ENCODE measurements around the gene KEAP1. TPM values are rescaled to one million over a fixed set of nuclear protein-coding genes. Genes with fewer than 3 reads are reported as not detected.

Gene KEAP1
- total and polyA plus RNA-seq, 2 of the 13 experiments (the other 11 are each of a cell fraction or from before 2014, with no cell fraction given) = 56.7 to 72.9 TPM

GRCh38 chr19:10544242-10544752 lies 41.1 kb upstream of the KEAP1 start (continued):
- 0 out of 2 replicates have a peak, but pooled peaks have one; percentile 28 for TF ChIP-seq CSRNP1 (CRISPR knock-in tag; IDR thresholded peaks at IDR 0.05)
- TF ChIP-seq BORCS8-MEF2B (CRISPR knock-in tag; IDR thresholded peaks at IDR 0.05) = 0 out of 2 replicates have a peak, but pooled peaks have one; percentile 54
- TF ChIP-seq MEIS1 (CRISPR knock-in tag; IDR thresholded peaks at IDR 0.05; ENCODE audit: borderline replicate concordance) = no peak
- TF ChIP-seq SIX1 (CRISPR knock-in tag; IDR thresholded peaks at IDR 0.05; ENCODE audit: borderline replicate concordance) = no peak
- no peak for TF ChIP-seq TFDP2 (CRISPR knock-in tag; IDR thresholded peaks at IDR 0.05)
- TF ChIP-seq ZNF678 (CRISPR knock-in tag; IDR thresholded peaks at IDR 0.05) = no peak
- TF ChIP-seq ZFX (CRISPR knock-in tag; IDR thresholded peaks at IDR 0.05; ENCODE audit: low read depth) = no peak; the same call in 1 of the 2 replicates
- no peak for TF ChIP-seq GFI1 (CRISPR knock-in tag; IDR thresholded peaks at IDR 0.05; ENCODE audit: borderline replicate concordance)
- no peak for TF ChIP-seq HMG20B (CRISPR knock-in tag; conservative IDR thresholded peaks at IDR 0.05)
- TF ChIP-seq PREB (CRISPR knock-in tag; IDR thresholded peaks at IDR 0.05) = no peak
- no peak for TF ChIP-seq ZNF782 (CRISPR knock-in tag; IDR thresholded peaks at IDR 0.05; ENCODE audit: borderline replicate concordance)
- TF ChIP-seq HMGXB4 (CRISPR knock-in tag; IDR thresholded peaks at IDR 0.05; ENCODE audit: borderline replicate concordance in 1 of 2, low read depth in 1 of 2) = 0 out of 4 replicates have a peak, but pooled peaks of 1 of the 2 experiments have one; percentile 5
- TF ChIP-seq KDM5A (IDR thresholded peaks at IDR 0.05; ENCODE audit: borderline replicate concordance, low read length) = no peak
- no peak for TF ChIP-seq RNF219 (CRISPR knock-in tag; IDR thresholded peaks at IDR 0.05)
- no peak for TF ChIP-seq SNAI1 (CRISPR knock-in tag; IDR thresholded peaks at IDR 0.05; ENCODE audit: borderline replicate concordance)
- no peak for TF ChIP-seq RAD21 (CRISPR knock-in tag; IDR thresholded peaks at IDR 0.05)
- peak; percentile 76 for TF ChIP-seq SKI (IDR thresholded peaks at IDR 0.05; ENCODE audit: partially characterized antibody)
- no peak for TF ChIP-seq ZBTB49 (CRISPR knock-in tag; IDR thresholded peaks at IDR 0.05; ENCODE audit: borderline replicate concordance)

Measured in HepG2 (cell line).